Endodermal cell (in vitro differentiated cells): Measurements from ENCODE around the gene TMEM272. TPM values are rescaled to one million over a fixed set of nuclear protein-coding genes. Genes with fewer than 3 reads are reported as not detected.

Experiments
- DNase-seq: peaks from one replicate; pipeline ENCODE4 v3.0.0-alpha.2; 2017
- H3K27ac ChIP-seq: 2 replicates; pipeline ENCODE4 v1.5.1; 2013; ENCODE audit warnings: mild to moderate bottlenecking, low read depth, low read length, moderate library complexity
- H3K27me3 ChIP-seq: 2 replicates; pipeline ENCODE4 v1.6.1; 2013; ENCODE audit warnings: mild to moderate bottlenecking, low read length, moderate library complexity; ENCODE audit not compliant: insufficient read depth, control insufficient read depth, poor library complexity, severe bottlenecking
- H3K36me3 ChIP-seq: 2 replicates; pipeline ENCODE4 v1.7.0; 2013; ENCODE audit warnings: mild to moderate bottlenecking, low read length, moderate library complexity; ENCODE audit not compliant: control insufficient read depth, insufficient read depth
- H3K4me1 ChIP-seq: one replicate; pipeline ENCODE4 v1.7.0; 2013; ENCODE audit warnings: low read length; ENCODE audit not compliant: control insufficient read depth, insufficient read depth
- H3K4me3 ChIP-seq: 2 replicates; pipeline ENCODE4 v1.5.1; 2013; ENCODE audit warnings: mild to moderate bottlenecking, low read length, moderate library complexity
- H3K9ac ChIP-seq: 2 replicates; pipeline ENCODE4 v1.6.1; 2013; ENCODE audit warnings: mild to moderate bottlenecking, low read length, moderate library complexity; ENCODE audit not compliant: poor library complexity, severe bottlenecking; ENCODE audit errors: extremely low read depth
- H3K9me3 ChIP-seq: 2 replicates; pipeline ENCODE4 v1.6.1; 2013; ENCODE audit warnings: mild to moderate bottlenecking, low read length, moderate library complexity; ENCODE audit not compliant: control insufficient read depth
- H3K27ac Mint-ChIP-seq: 2 replicates; pipeline ENCODE4 v1.8.0; 2020; ENCODE audit warnings: mixed read lengths
- H3K27me3 Mint-ChIP-seq: 2 replicates; pipeline ENCODE4 v1.8.0; 2021; ENCODE audit warnings: mild to moderate bottlenecking, mixed read lengths; ENCODE audit not compliant: insufficient read depth
- H3K36me3 Mint-ChIP-seq: 2 replicates; pipeline ENCODE4 v1.8.0; 2020; ENCODE audit warnings: low read depth, mixed read lengths
- H3K4me1 Mint-ChIP-seq: 2 replicates; pipeline ENCODE4 v1.8.0; 2020; ENCODE audit warnings: mixed read lengths
- H3K4me3 Mint-ChIP-seq: 2 replicates; pipeline ENCODE4 v1.8.0; 2020; ENCODE audit warnings: mild to moderate bottlenecking, moderate library complexity, mixed read lengths
- H3K9me3 Mint-ChIP-seq: 2 replicates; pipeline ENCODE4 v1.8.0; 2020; ENCODE audit warnings: mild to moderate bottlenecking, mixed read lengths
- CTCF ChIP-seq: fragments of 200-600 bp; sonication (generic); conservative IDR thresholded peaks from 2 replicates; pipeline ENCODE4 v1.5.0; 2021; ENCODE audit warnings: antibody characterized with exemption, mild to moderate bottlenecking
- WGBS, 2 experiments: methylation state at CpG; one replicate each; pipeline versions ENCODE4 v1.1.5 to v1.1.7; 2013; ENCODE audit warnings: missing lambda C conversion rate in 2 of 2, mixed read lengths in 1 of 2; ENCODE audit not compliant: insufficient coverage in 1 of 2, insufficient read length in 1 of 2; 5-methylcytosine and 5-hydroxymethylcytosine counted together
- total RNA-seq, 2 donors: library from RNA; stranded (reverse); fragmentation: NEBNext Ultra II Directional in 1 of 2; extraction: Animal tissue kit (Norgen Biotek cat#: 25700) in 1 of 2; gene quantifications; 2 replicates in 1 of 2; 3 replicates in 1 of 2; pipeline ENCODE4 v1.2.1, GENCODE V29; 2021

The TMEM272 gene
- total RNA-seq, 2 donors from 2014 or later = 0.62 TPM

DNA sequence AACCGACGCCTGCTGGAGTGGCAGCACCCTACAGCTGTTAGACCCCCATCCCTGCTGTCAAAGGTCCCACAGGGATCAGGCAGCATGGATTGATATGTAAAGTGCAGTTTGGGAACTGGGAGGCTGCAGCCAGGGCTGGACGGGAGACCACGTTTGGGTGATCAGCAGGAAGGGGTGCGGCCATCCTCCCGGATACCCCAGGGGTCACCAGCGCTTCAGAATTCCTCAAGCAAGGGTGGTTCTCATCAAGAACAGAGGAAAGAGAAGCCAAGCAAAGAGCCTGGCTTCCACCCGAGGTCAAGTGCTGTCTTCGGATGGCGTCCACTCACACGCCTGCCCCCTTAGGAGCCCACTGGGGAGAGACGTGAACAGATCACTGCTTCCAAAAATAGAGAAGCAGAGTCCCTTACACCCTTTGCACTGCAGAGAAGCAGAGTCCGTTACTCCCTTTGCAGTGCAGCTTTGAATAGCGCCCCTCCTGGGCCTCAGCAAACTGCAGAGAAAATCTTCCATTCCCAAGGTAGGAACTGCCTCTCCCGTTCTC, 76.5 kb downstream of the TMEM272 start:
- no peak overlapping the region for H3K4me3 ChIP-seq
- Mint-ChIP-seq H3K9me3 (no peaks in the 10 kb centered on the region), H3K4me3 (no peak overlapping the region), H3K27ac (no peak overlapping the region), H3K36me3 (peaks cover 13% of the 10 kb centered on the region), H3K4me1 (peaks cover 3% of the 10 kb centered on the region), H3K27me3 (no peaks in the 10 kb centered on the region)
- H3K9ac ChIP-seq = no peak overlapping the region
- no peaks in the 10 kb centered on the region for H3K27me3 ChIP-seq
- H3K9me3 ChIP-seq = no peaks in the 10 kb centered on the region
- H3K4me1 ChIP-seq = no peaks in the 10 kb centered on the region
- DNase-seq = peak; percentile 89
- TF ChIP-seq CTCF = peak; percentile 82
- no peak overlapping the region for H3K27ac ChIP-seq
- WGBS, 2 experiments = 82 to 84% methylated on average over 13 to 15 of the region's 15 CpGs
- H3K36me3 ChIP-seq = peaks cover 5% of the 10 kb centered on the region

GRCh38 chr13:51767100-51767499, 77.9 kb downstream of the TMEM272 start:
- Histone ChIP-seq H3K36me3 (peaks cover 9% of the 10 kb centered on the region), H3K9me3 (no peaks in the 10 kb centered on the region), H3K9ac (no peak overlapping the region), H3K27me3 (no peaks in the 10 kb centered on the region), H3K27ac (no peak overlapping the region), H3K4me1 (no peaks in the 10 kb centered on the region), H3K4me3 (no peak overlapping the region)
- H3K27me3 Mint-ChIP-seq = no peaks in the 10 kb centered on the region
- peaks cover 18% of the 10 kb centered on the region for H3K36me3 Mint-ChIP-seq
- H3K4me1 Mint-ChIP-seq = peaks cover 3% of the 10 kb centered on the region
- TF ChIP-seq CTCF = peak; percentile 67
- H3K9me3 Mint-ChIP-seq = no peaks in the 10 kb centered on the region
- DNase-seq = peak; percentile 82
- WGBS, 2 experiments = 87 to 93% methylated on average over 8 of the region's 8 CpGs
- H3K4me3 Mint-ChIP-seq = no peak overlapping the region
- no peak overlapping the region for H3K27ac Mint-ChIP-seq

DNA sequence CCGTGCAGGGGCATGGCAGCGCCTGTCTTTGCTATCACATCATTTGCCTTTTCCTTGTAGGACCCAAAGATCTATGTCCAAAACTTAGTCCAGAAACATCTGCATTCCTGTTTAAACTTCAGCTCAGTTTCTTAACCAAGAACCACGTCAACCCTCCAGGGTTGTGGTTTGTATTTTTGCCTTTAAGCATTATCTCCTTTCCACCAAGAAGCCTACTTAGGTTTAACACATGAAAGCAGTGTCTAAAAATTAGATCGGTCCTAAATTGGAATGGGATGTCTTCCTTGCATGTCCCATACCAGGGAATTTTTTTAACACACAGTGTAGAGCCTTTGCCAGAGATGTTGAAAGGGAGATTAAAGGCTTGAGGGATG, 79.8 kb downstream of the TMEM272 start:
- H3K36me3 Mint-ChIP-seq = peaks cover 22% of the 10 kb centered on the region

More for the DNA sequence above, 79.8 kb downstream of the TMEM272 start:
- DNase-seq = no peak
- Mint-ChIP-seq H3K27ac (peak overlapping the region; percentile 22), H3K27me3 (no peaks in the 10 kb centered on the region), H3K9me3 (no peaks in the 10 kb centered on the region), H3K4me1 (peaks cover 3% of the 10 kb centered on the region), H3K4me3 (no peak overlapping the region)
- H3K4me3 ChIP-seq = no peak overlapping the region
- no peak overlapping the region for H3K27ac ChIP-seq
- H3K27me3 ChIP-seq = no peaks in the 10 kb centered on the region
- TF ChIP-seq CTCF = no peak
- H3K4me1 ChIP-seq = no peaks in the 10 kb centered on the region
- no peak overlapping the region for H3K9ac ChIP-seq
- no peaks in the 10 kb centered on the region for H3K9me3 ChIP-seq
- WGBS, 2 experiments = 94 to 97% methylated on average over 3 to 4 of the region's 4 CpGs
- peaks cover 16% of the 10 kb centered on the region for H3K36me3 ChIP-seq
